ENCODE measurements around the gene AEN. TPM values are rescaled to one million over a fixed set of nuclear protein-coding genes. Genes with fewer than 3 reads are reported as not detected.

The AEN gene
- total and polyA plus RNA-seq, 2 of the 8 experiments (the other 6 are each of a cell fraction or from before 2014, with no cell fraction given): 112 to 122 TPM

DNA sequence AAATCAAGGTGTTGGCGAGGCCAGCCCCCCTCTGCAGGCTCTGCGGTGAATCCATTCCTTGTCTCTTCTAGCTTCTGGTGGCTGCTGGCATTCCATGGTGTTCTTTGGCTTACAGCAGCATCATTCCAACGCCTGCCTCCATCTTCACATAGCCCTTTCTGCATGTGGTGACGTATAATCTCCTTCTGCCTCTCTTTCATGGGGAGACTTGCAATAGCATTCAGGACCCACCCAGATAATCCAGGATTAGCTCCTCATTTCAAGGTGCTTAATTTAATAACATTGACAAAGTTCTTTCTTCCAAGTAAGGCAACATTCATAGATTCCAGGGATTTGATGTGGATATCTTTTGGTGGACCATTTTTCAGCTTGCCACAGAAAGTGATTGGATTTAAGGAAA lies 53.5 kb downstream of the AEN start (continued):
- TF ChIP-seq TBP (IDR thresholded peaks at IDR 0.05; ENCODE audit: low read depth, low read length) (no peak), CREB1 (IDR thresholded peaks at IDR 0.05) (no peak), POLR2AphosphoS5 (IDR thresholded peaks at IDR 0.05; ENCODE audit: low read depth, low read length) (no peak), JUND (IDR thresholded peaks at IDR 0.05; ENCODE audit: low read length) (no peak), POLR2A (IDR thresholded peaks at IDR 0.05; ENCODE audit: control extremely low read depth in 1 of 2, low read depth in 2 of 2, low read length in 2 of 2) (no peak), KDM4A (IDR thresholded peaks at IDR 0.05; ENCODE audit: low read depth, low read length, severe bottlenecking) (no peak)
